ENCODE data around the gene OGN. TPM values are rescaled to one million over a fixed set of nuclear protein-coding genes. Genes with fewer than 3 reads are reported as not detected.
A peak's percentile ranks its signal among the peaks of the same experiment; 100 is the strongest.

Gene OGN
- total RNA-seq, 1 experiment from 2014 or later, result not detected

- H3K9me3 ChIP-seq (ENCODE audit: low read length), result no peaks in the 10 kb centered on the region
- no peak for TF ChIP-seq CTCF (conservative IDR thresholded peaks at IDR 0.05; ENCODE audit: low read depth, low read length)
- no peak for TF ChIP-seq EZH2phosphoT487 (IDR thresholded peaks at IDR 0.05; ENCODE audit: borderline replicate concordance, low read length)
- no peak for TF ChIP-seq EZH2 (IDR thresholded peaks at IDR 0.05; ENCODE audit: low read length, unreplicated experiment)
- H3K27ac ChIP-seq (ENCODE audit: low read length), result no peak overlapping the region
- POLR2A ChIA-PET (ENCODE audit: unreplicated experiment), result no interaction called here
- H3K4me3 ChIP-seq (ENCODE audit: low read length), result no peak overlapping the region
- CTCF ChIA-PET, result no interaction called here
- no peaks in the 10 kb centered on the region for H3F3A ChIP-seq (ENCODE audit: low read length, unreplicated experiment)
- H3K79me2 ChIP-seq (ENCODE audit: low read length), result no peaks in the 10 kb centered on the region
- H3K9me2 ChIP-seq (replicated peaks; ENCODE audit: low read length), result no peaks in the 10 kb centered on the region
- H3K4me2 ChIP-seq (ENCODE audit: low read length), result no peak overlapping the region
- intact Hi-C loops (cut with micrococcal nuclease), result no loop called here
- BruUV-seq (replicated peaks), result no TSS peak
- H3K4me1 ChIP-seq (ENCODE audit: insufficient read depth, low read length), result no peaks in the 10 kb centered on the region
- no peak overlapping the region for H3K9ac ChIP-seq (ENCODE audit: low read length)
- no peaks in the 10 kb centered on the region for H4K20me1 ChIP-seq (ENCODE audit: low read length)
- ATAC-seq (no peak), DNase-seq (no peak)
- H2AFZ ChIP-seq (ENCODE audit: low read length), result no peak overlapping the region
- H3K27me3 ChIP-seq (ENCODE audit: low read length), result no peaks in the 10 kb centered on the region
- no peaks in the 10 kb centered on the region for H3K36me3 ChIP-seq (ENCODE audit: low read depth, low read length)
Observed at GRCh38 chr9:92392690-92393089, 11.7 kb downstream of the OGN start.

GRCh38 chr9:92385953-92386352 lies 18.4 kb downstream of the OGN start:
- Histone ChIP-seq H3K27ac (ENCODE audit: low read length) (peak overlapping the region; percentile 60), H3K27me3 (ENCODE audit: low read length) (no peaks in the 10 kb centered on the region), H3K9me3 (ENCODE audit: low read length) (no peaks in the 10 kb centered on the region), H3K9ac (ENCODE audit: low read length) (no peak overlapping the region), H3K79me2 (ENCODE audit: low read length) (no peaks in the 10 kb centered on the region), H2AFZ (ENCODE audit: low read length) (no peak overlapping the region), H3K4me3 (ENCODE audit: low read length) (no peak overlapping the region), H3K9me2 (replicated peaks; ENCODE audit: low read length) (no peaks in the 10 kb centered on the region), H3K36me3 (ENCODE audit: low read depth, low read length) (no peaks in the 10 kb centered on the region), H3F3A (ENCODE audit: low read length, unreplicated experiment) (no peaks in the 10 kb centered on the region), H3K4me1 (ENCODE audit: insufficient read depth, low read length) (peaks cover 19% of the 10 kb centered on the region), H3K4me2 (ENCODE audit: low read length) (peak overlapping the region; percentile 7; the same call in 1 of the 2 replicates), H4K20me1 (ENCODE audit: low read length) (no peaks in the 10 kb centered on the region)
- CTCF ChIA-PET, result no interaction called here
- peak; percentile 46 for DNase-seq
- BruUV-seq (replicated peaks), result no TSS peak
- no peak for ATAC-seq
- POLR2A ChIA-PET (ENCODE audit: unreplicated experiment), result no interaction called here
- TF ChIP-seq CTCF (conservative IDR thresholded peaks at IDR 0.05; ENCODE audit: low read depth, low read length) (no peak), EZH2phosphoT487 (IDR thresholded peaks at IDR 0.05; ENCODE audit: borderline replicate concordance, low read length) (no peak), EZH2 (IDR thresholded peaks at IDR 0.05; ENCODE audit: low read length, unreplicated experiment) (no peak)
- intact Hi-C loops (cut with micrococcal nuclease), result no loop called here

GRCh38 chr9:92385477-92385876 lies 18.9 kb downstream of the OGN start:
- Histone ChIP-seq H3F3A (ENCODE audit: low read length, unreplicated experiment) (no peaks in the 10 kb centered on the region), H3K4me1 (ENCODE audit: insufficient read depth, low read length) (peaks cover 19% of the 10 kb centered on the region), H3K9ac (ENCODE audit: low read length) (no peak overlapping the region), H3K4me2 (ENCODE audit: low read length) (peak overlapping the region; percentile 7; the same call in 1 of the 2 replicates), H3K4me3 (ENCODE audit: low read length) (no peak overlapping the region), H2AFZ (ENCODE audit: low read length) (no peak overlapping the region), H3K27me3 (ENCODE audit: low read length) (no peaks in the 10 kb centered on the region), H4K20me1 (ENCODE audit: low read length) (no peaks in the 10 kb centered on the region), H3K27ac (ENCODE audit: low read length) (peak overlapping the region; percentile 60), H3K36me3 (ENCODE audit: low read depth, low read length) (no peaks in the 10 kb centered on the region), H3K9me3 (ENCODE audit: low read length) (no peaks in the 10 kb centered on the region), H3K9me2 (replicated peaks; ENCODE audit: low read length) (no peaks in the 10 kb centered on the region), H3K79me2 (ENCODE audit: low read length) (no peaks in the 10 kb centered on the region)
- ChIA-PET POLR2A (ENCODE audit: unreplicated experiment) (no interaction called here), CTCF (no interaction called here)
- intact Hi-C loops (cut with micrococcal nuclease), result no loop called here
- DNase-seq (peak; percentile 41), ATAC-seq (no peak)
- BruUV-seq (replicated peaks), result no TSS peak
- TF ChIP-seq EZH2 (IDR thresholded peaks at IDR 0.05; ENCODE audit: low read length, unreplicated experiment) (no peak), CTCF (conservative IDR thresholded peaks at IDR 0.05; ENCODE audit: low read depth, low read length) (no peak), EZH2phosphoT487 (IDR thresholded peaks at IDR 0.05; ENCODE audit: borderline replicate concordance, low read length) (no peak)

Data from PC-3 (cell line).